Upper lobe of left lung (tissue), 4 donors: ENCODE measurements around the gene OR5P2.
"Not testable (repeated sequence)": the region's sequence is repeated elsewhere in the genome, so short reads cannot be mapped to it uniquely, and the experiment has no call there.

ENCODE experiments used
- EP300 ChIP-seq, 4 donors: sonication (generic); formaldehyde crosslinking; IDR thresholded peaks; one replicate each; pipeline ENCODE4 v1.5.1; 2017; ENCODE audit warnings: antibody characterized with exemption in 4 of 4, control low read depth in 2 of 4
- POLR2A ChIP-seq, 4 donors: fragments of 450-650 bp; IDR thresholded peaks; one replicate each; pipeline ENCODE4 v1.5.1; 2016 to 2017; ENCODE audit warnings: antibody characterized with exemption in 4 of 4, mild to moderate bottlenecking in 2 of 4
- POLR2AphosphoS5 ChIP-seq, 2 donors: sonication (generic); formaldehyde crosslinking; IDR thresholded peaks; one replicate each; pipeline ENCODE4 v1.5.1; 2017; ENCODE audit warnings: antibody characterized with exemption in 2 of 2
- TF ChIP-seq, protein P1 (sequence below), 6 experiments: fragments of 450-650 bp in 4 of 6; fragments of 200-600 bp in 2 of 6; sonication (generic) in 2 of 6; IDR thresholded peaks; one replicate each; pipeline ENCODE4 v1.5.1; 2016 to 2019; ENCODE audit warnings: antibody characterized with exemption in 6 of 6

DNA sequence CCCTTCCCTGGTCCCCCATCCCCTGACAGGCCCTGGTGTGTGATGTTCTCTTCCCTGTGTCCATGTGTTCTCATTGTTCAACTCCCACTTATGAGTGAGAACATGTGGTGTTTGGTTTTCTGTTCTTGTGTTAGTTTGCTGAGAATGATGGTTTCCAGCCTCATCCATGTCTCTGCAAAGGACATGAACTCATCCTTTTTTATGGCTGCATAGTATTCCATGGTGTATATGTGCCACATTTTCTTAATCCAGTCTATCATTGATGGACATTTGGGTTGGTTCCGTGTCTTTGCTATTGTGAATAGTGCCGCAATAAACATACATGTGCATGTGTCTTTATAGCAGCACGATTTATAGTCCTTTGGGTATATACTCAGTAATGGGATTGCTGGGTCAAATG is 23.7 kb upstream of the OR5P2 start:
- TF ChIP-seq, protein P1, sequence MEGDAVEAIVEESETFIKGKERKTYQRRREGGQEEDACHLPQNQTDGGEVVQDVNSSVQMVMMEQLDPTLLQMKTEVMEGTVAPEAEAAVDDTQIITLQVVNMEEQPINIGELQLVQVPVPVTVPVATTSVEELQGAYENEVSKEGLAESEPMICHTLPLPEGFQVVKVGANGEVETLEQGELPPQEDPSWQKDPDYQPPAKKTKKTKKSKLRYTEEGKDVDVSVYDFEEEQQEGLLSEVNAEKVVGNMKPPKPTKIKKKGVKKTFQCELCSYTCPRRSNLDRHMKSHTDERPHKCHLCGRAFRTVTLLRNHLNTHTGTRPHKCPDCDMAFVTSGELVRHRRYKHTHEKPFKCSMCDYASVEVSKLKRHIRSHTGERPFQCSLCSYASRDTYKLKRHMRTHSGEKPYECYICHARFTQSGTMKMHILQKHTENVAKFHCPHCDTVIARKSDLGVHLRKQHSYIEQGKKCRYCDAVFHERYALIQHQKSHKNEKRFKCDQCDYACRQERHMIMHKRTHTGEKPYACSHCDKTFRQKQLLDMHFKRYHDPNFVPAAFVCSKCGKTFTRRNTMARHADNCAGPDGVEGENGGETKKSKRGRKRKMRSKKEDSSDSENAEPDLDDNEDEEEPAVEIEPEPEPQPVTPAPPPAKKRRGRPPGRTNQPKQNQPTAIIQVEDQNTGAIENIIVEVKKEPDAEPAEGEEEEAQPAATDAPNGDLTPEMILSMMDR (IDR thresholded peaks at IDR 0.05) = not testable (repeated sequence)
- not testable (repeated sequence) for TF ChIP-seq EP300, POLR2A, POLR2AphosphoS5 (IDR thresholded peaks at IDR 0.05)
